BE2C (cell line): Measurements from ENCODE around the gene ATP8B4.

ENCODE experiments used
- DNase-seq: peaks from one replicate; pipeline ENCODE4 v3.0.0-alpha.2; 2020
- H3K27me3 ChIP-seq: fragments of 250-450 bp; sonication (Bioruptor Pico); 2 replicates; pipeline ENCODE4 v1.5.1; 2020; ENCODE audit warnings: mild to moderate bottlenecking
- H3K36me3 ChIP-seq: fragments of 250-450 bp; sonication (Bioruptor Pico); 2 replicates; pipeline ENCODE4 v1.5.1; 2020; ENCODE audit warnings: mild to moderate bottlenecking
- H3K4me1 ChIP-seq: fragments of 250-450 bp; sonication (Bioruptor Pico); 2 replicates; pipeline ENCODE4 v1.5.1; 2020
- H3K4me3 ChIP-seq: 2 replicates; pipeline ENCODE4 v1.5.1; 2011; ENCODE audit warnings: low read depth, low read length
- H3K9me3 ChIP-seq: fragments of 250-450 bp; sonication (Bioruptor Pico); 2 replicates; pipeline ENCODE4 v1.5.1; 2020
- CTCF ChIP-seq: IDR thresholded peaks from 2 replicates; pipeline ENCODE4 v1.5.1; 2012; ENCODE audit warnings: mild to moderate bottlenecking, low read depth, low read length

Gene ATP8B4

GRCh38 chr15:50149090-50149489 is 30.1 kb upstream of the ATP8B4 start:
- no peaks in the 10 kb centered on the region for H3K9me3 ChIP-seq
- no peaks in the 10 kb centered on the region for H3K27me3 ChIP-seq
- H3K4me1 ChIP-seq = no peaks in the 10 kb centered on the region
- no peaks in the 10 kb centered on the region for H3K36me3 ChIP-seq
- DNase-seq = no peak
- no peak for TF ChIP-seq CTCF
- no peak overlapping the region for H3K4me3 ChIP-seq

DNA sequence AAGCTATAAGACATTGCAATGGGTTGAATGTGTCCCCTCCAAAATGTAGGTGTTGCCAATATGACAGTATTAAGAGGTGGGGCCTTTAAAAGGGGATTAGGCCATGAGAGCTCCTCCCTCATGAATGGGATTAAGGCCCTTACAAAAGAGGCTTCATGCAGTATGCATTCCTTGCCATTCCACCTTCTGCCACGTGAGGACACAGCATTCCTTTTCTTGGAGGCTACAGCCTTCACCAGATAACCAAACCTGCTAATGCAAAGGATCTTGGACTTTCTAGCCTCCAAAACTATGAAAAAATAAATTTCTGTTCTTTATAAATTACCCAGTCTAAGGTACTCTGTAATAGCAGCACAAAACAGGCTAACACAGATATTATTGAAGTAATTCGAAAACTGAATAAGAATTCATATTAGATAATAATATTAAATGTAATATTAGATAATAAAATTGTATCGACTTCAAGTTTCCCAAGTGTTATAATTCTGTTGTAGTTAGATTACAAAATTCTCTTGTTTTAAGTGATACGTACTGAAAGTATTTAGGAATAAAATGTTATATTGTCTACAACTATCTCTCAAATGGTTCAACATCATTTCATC is 29.4 kb upstream of the ATP8B4 start:
- no peaks in the 10 kb centered on the region for H3K4me1 ChIP-seq
- no peaks in the 10 kb centered on the region for H3K27me3 ChIP-seq
- peak; percentile 35 for DNase-seq
- no peaks in the 10 kb centered on the region for H3K9me3 ChIP-seq
- peak; percentile 73 for TF ChIP-seq CTCF
- H3K36me3 ChIP-seq = no peaks in the 10 kb centered on the region
- no peak overlapping the region for H3K4me3 ChIP-seq

- Histone ChIP-seq H3K4me3 (no peak overlapping the region), H3K9me3 (no peaks in the 10 kb centered on the region), H3K36me3 (no peaks in the 10 kb centered on the region), H3K4me1 (no peaks in the 10 kb centered on the region), H3K27me3 (no peaks in the 10 kb centered on the region)
- no peak for DNase-seq
- TF ChIP-seq CTCF = no peak
Measured at GRCh38 chr15:50146632-50147031, 27.6 kb upstream of the ATP8B4 start.

GRCh38 chr15:50145451-50145872 is 26.4 kb upstream of the ATP8B4 start:
- DNase-seq = peak; percentile 28
- Histone ChIP-seq H3K36me3 (no peaks in the 10 kb centered on the region), H3K4me1 (no peaks in the 10 kb centered on the region), H3K9me3 (no peaks in the 10 kb centered on the region), H3K27me3 (no peaks in the 10 kb centered on the region), H3K4me3 (no peak overlapping the region)
- TF ChIP-seq CTCF = peak; percentile 53

DNA sequence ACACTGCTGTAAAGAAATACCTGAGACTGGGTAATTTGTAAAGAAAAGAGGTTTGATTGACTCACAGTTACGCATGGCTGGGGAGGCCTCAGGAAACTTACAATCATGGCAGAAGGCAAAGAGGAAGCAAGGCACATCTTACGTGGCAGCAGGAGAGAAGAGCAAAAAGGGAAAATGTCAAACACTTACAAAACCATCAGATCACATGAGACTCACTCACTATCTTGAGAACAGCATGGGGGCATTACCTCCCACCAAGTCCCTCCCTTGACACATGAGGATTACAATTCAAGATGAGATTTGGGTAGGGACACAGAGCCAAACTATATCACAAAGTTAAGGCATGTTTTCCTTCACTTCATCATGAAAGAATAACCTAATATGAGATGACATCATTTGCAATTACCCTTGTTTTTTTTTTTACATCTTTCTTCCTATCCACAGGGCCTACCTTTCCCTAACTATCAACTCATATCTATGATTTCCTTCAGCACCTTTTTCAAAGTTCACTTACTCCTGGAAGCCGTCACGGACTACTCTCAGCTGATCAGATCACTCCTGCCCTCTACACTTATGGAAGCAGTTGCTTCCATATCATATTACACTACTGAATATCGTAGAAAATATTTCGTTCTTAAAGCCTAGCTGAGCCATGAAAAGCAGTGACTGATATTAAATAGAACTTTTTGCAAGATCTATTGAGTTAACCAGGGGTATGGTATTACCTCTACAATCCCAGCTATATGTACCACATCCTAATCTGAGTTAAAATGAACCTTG is 25.5 kb upstream of the ATP8B4 start:
- DNase-seq = no peak
- H3K27me3 ChIP-seq = no peaks in the 10 kb centered on the region
- no peaks in the 10 kb centered on the region for H3K36me3 ChIP-seq
- TF ChIP-seq CTCF = no peak
- H3K9me3 ChIP-seq = no peaks in the 10 kb centered on the region
- H3K4me1 ChIP-seq = no peaks in the 10 kb centered on the region
- H3K4me3 ChIP-seq = no peak overlapping the region

GRCh38 chr15:50143255-50143860 is 24.3 kb upstream of the ATP8B4 start:
- Histone ChIP-seq H3K27me3 (no peaks in the 10 kb centered on the region), H3K36me3 (no peaks in the 10 kb centered on the region), H3K9me3 (no peaks in the 10 kb centered on the region), H3K4me1 (no peaks in the 10 kb centered on the region), H3K4me3 (no peak overlapping the region)
- DNase-seq = no peak
- no peak for TF ChIP-seq CTCF
